OCI-LY3 (cell line): ENCODE results near the gene TTC7B.

Experiments used
- CTCF ChIP-seq: fragments of 200-600, 300-600 bp; sonication (generic); IDR thresholded peaks from 2 replicates; pipeline ENCODE4 v1.5.1; 2014; ENCODE audit warnings: antibody characterized with exemption, low read length, low read depth
- EZH2phosphoT487 ChIP-seq: fragments of 200-600 bp; shearing (Covaris generic); IDR thresholded peaks from 2 replicates; pipeline ENCODE4 v1.6.1; 2018; ENCODE audit warnings: antibody characterized with exemption, mixed run types, low read depth

GRCh38 chr14:90782892-90783291 lies 33.3 kb downstream of the TTC7B start:
- TF ChIP-seq CTCF (no peak), EZH2phosphoT487 (no peak)
